Measurements from ENCODE around the gene DHX58. TPM values are rescaled to one million over a fixed set of nuclear protein-coding genes. Genes with fewer than 3 reads are reported as not detected.

Gene DHX58
- total RNA-seq, 1 donor: 12.3 TPM

- H3K4me3 ChIP-seq (ENCODE audit: low read length): no peak overlapping the region
- no peaks in the 10 kb centered on the region for H3K9me3 ChIP-seq (ENCODE audit: low read depth, low read length)
- H3K4me1 ChIP-seq (ENCODE audit: insufficient read depth, low read length): peaks cover 16% of the 10 kb centered on the region
- no peaks in the 10 kb centered on the region for H3K27me3 ChIP-seq (ENCODE audit: insufficient read depth, low read length)
Measured at GRCh38 chr17:42062681-42063080, 49.8 kb downstream of the DHX58 start.

DNA sequence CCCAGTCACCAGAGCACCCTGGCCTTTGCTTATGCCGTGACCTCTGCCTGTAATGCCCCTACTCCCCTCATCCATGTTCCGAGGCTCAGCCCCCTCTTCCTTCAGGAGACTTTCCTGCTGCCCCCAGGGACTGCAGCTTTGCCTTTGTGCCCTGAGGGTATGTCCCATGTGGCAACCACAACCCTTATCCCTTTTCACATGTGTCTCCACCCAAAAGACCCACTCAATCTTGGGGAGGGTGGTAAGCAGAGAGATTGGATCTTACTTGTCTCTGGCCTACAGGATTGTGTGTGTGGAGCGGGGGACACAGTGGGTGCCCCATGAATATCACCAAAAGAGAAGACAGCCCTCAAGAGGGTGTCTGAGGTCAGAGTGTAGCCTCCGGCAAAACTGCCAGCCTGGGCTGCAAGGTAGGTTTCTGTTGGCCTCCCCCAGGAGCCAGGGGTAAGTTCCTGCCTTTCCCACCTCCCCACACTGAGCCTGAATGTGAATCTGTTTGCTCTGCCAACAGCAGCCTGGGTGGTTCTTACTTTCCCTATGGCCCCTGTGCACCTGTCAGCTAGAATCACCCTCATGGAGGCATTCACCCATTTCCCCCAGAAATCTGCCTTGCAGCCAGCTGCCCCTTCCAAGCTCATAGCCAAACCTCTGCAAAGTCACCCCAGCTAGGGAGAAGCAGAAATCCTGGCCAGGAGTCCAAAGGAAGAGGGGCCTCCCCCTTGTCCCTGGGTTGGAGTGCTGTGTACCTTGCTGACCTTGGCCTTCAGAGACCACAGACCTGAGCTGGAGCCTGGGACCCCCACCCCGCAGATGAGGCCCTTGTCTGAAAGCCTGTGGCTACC lies 50.6 kb downstream of the DHX58 start:
- H3K4me3 ChIP-seq (ENCODE audit: low read length): no peak overlapping the region
- no peaks in the 10 kb centered on the region for H3K9me3 ChIP-seq (ENCODE audit: low read depth, low read length)
- peaks cover 16% of the 10 kb centered on the region for H3K4me1 ChIP-seq (ENCODE audit: insufficient read depth, low read length)
- H3K27me3 ChIP-seq (ENCODE audit: insufficient read depth, low read length): no peaks in the 10 kb centered on the region

DNA sequence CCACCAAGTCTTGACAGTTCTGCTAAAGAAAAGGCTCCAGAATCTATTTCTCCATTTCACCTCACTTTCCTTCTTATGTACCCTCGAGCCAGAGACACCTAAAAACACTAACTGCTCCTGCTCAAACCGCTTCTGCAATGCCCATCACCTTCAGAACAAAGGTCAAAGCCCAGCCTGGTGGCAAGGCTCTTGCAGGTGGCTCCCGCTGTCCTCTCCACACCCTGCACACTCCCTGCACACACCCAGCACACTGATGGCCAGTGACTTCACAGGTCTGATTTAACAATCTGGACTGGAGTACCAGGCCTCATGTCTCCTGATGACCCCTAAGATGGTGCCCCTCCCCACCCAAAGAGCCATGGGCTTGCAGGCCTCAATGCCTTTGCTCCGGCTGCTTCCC lies 52.3 kb downstream of the DHX58 start:
- H3K27me3 ChIP-seq (ENCODE audit: insufficient read depth, low read length): no peaks in the 10 kb centered on the region
- H3K4me1 ChIP-seq (ENCODE audit: insufficient read depth, low read length): peaks cover 12% of the 10 kb centered on the region
- no peak overlapping the region for H3K4me3 ChIP-seq (ENCODE audit: low read length)
- H3K9me3 ChIP-seq (ENCODE audit: low read depth, low read length): no peaks in the 10 kb centered on the region

GRCh38 chr17:42059815-42060214 lies 52.7 kb downstream of the DHX58 start:
- no peaks in the 10 kb centered on the region for H3K9me3 ChIP-seq (ENCODE audit: low read depth, low read length)
- H3K4me1 ChIP-seq (ENCODE audit: insufficient read depth, low read length): peaks cover 12% of the 10 kb centered on the region
- no peak overlapping the region for H3K4me3 ChIP-seq (ENCODE audit: low read length)
- H3K27me3 ChIP-seq (ENCODE audit: insufficient read depth, low read length): no peaks in the 10 kb centered on the region

DNA sequence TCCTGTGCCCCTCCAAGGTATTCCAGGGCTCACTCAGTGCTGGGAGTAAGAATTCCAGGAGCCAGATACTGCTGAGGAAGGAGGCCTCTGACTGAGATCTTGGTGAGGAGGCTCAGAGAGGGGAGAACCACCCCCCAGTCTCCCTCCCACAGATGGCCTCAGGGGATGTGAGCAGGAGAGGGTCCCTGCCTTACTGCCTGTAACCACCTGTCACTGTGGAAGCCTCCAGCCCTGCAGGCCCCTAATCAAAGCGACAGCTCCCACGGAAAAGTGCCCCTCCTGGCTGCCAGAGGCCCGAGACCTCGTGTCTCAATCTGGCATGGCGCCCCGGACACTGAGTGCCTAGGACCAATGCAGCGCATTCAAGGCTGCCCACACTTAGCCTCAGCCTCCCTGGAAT lies 54.5 kb downstream of the DHX58 start:
- no peaks in the 10 kb centered on the region for H3K9me3 ChIP-seq (ENCODE audit: low read depth, low read length)
- no peaks in the 10 kb centered on the region for H3K4me1 ChIP-seq (ENCODE audit: insufficient read depth, low read length)
- H3K4me3 ChIP-seq (ENCODE audit: low read length): no peak overlapping the region
- no peaks in the 10 kb centered on the region for H3K27me3 ChIP-seq (ENCODE audit: insufficient read depth, low read length)

GRCh38 chr17:42056635-42057034 lies 55.9 kb downstream of the DHX58 start:
- H3K4me1 ChIP-seq (ENCODE audit: insufficient read depth, low read length): no peaks in the 10 kb centered on the region
- H3K4me3 ChIP-seq (ENCODE audit: low read length): no peak overlapping the region
- H3K9me3 ChIP-seq (ENCODE audit: low read depth, low read length): no peaks in the 10 kb centered on the region
- no peaks in the 10 kb centered on the region for H3K27me3 ChIP-seq (ENCODE audit: insufficient read depth, low read length)

- peaks cover 3% of the 10 kb centered on the region for H3K4me1 ChIP-seq (ENCODE audit: insufficient read depth, low read length)
- peaks cover 2% of the 10 kb centered on the region for H3K27me3 ChIP-seq (ENCODE audit: insufficient read depth, low read length)
- no peak overlapping the region for H3K4me3 ChIP-seq (ENCODE audit: low read length)
- no peaks in the 10 kb centered on the region for H3K9me3 ChIP-seq (ENCODE audit: low read depth, low read length)
Measured at GRCh38 chr17:42055496-42055895, 57.0 kb downstream of the DHX58 start.

GRCh38 chr17:42055027-42055426 lies 57.5 kb downstream of the DHX58 start:
- H3K4me3 ChIP-seq (ENCODE audit: low read length): no peak overlapping the region
- H3K4me1 ChIP-seq (ENCODE audit: insufficient read depth, low read length): peaks cover 5% of the 10 kb centered on the region
- peaks cover 2% of the 10 kb centered on the region for H3K27me3 ChIP-seq (ENCODE audit: insufficient read depth, low read length)
- H3K9me3 ChIP-seq (ENCODE audit: low read depth, low read length): no peaks in the 10 kb centered on the region

DNA sequence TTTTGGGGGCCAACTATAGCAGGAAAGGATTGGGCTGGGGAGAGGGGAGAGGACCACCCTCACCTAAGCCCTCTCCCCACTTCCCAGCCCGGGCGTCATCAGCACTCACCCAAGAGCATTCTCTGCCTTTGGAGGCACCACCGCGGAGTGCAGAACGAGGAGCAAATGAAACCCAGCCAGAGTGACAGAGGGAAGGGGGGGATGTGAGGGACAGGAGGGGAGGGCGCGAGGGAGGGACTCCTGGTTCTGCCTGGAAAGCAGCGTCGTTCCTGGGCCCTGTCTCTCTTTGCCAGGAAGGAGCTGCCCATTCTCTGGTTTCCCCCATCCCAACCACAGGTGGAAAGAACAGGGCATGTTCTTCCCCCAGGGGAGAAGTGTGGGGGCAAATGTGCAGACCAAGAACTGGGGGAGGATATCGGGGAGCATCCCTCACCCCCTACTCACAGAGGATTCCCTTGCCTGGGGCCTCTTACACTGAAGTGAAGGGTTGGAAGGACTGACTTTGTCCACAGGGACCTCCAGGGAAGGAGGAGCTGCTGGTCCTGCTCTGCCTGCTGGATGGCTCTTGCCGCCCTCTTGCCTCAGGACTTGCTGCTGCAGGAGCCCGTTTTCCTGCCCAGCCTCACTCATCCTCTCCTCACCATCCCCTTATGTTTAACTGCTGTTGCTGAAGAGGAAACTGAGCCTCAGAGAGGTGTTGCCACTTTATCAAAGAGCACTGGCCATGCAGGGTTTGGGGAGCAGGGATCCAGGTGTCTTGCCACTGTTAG lies 58.6 kb downstream of the DHX58 start:
- H3K4me1 ChIP-seq (ENCODE audit: insufficient read depth, low read length): peaks cover 9% of the 10 kb centered on the region
- no peak overlapping the region for H3K4me3 ChIP-seq (ENCODE audit: low read length)
- peaks cover 5% of the 10 kb centered on the region for H3K27me3 ChIP-seq (ENCODE audit: insufficient read depth, low read length)
- no peaks in the 10 kb centered on the region for H3K9me3 ChIP-seq (ENCODE audit: low read depth, low read length)

DNA sequence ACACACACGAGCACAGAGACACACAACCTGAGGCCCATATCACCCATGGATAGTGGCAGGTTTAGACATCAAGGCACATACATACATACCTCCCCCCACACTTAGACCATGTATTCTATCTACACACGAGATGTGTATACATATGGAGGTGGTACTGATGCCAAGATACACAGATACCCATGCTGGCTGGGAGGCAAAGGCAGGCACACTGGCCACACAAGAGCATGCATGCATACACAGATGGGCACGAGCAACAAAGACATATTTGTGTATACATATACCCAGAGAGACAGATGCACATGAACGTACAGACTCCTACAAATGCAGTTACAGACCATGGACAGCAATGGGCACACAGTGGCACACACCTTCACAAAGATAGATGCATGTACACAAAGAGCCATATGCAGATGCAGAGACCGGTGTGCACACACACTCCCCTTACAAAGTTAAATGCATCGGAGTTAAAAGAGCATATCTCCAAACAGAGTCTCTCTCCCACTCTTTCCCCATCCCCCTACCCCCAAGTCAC lies 60.1 kb downstream of the DHX58 start:
- Histone ChIP-seq H3K4me3 (ENCODE audit: low read length) (no peak overlapping the region), H3K4me1 (ENCODE audit: insufficient read depth, low read length) (peaks cover 9% of the 10 kb centered on the region), H3K9me3 (ENCODE audit: low read depth, low read length) (no peaks in the 10 kb centered on the region), H3K27me3 (ENCODE audit: insufficient read depth, low read length) (peaks cover 5% of the 10 kb centered on the region)

DNA sequence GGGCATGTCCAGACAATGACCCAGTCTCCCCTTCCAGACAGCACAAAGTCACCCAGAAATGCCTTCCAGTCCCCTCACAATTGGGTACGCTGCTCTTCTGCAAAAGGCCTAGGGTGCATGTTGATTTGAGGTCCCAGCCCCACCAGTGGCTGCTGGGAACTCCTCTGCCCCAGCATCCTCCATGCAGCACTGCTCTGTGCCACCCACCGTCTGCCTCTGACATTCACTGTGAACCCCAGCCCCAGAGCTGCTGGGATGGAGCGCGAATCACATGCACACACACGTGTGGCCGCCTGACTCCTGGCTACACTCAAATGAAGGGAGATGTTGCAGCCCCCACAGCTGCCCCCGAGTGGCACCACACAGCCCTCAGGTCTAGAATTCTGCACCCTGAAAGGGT lies 60.9 kb downstream of the DHX58 start:
- H3K27me3 ChIP-seq (ENCODE audit: insufficient read depth, low read length): peaks cover 5% of the 10 kb centered on the region
- H3K4me1 ChIP-seq (ENCODE audit: insufficient read depth, low read length): peaks cover 9% of the 10 kb centered on the region
- no peak overlapping the region for H3K4me3 ChIP-seq (ENCODE audit: low read length)
- H3K9me3 ChIP-seq (ENCODE audit: low read depth, low read length): no peaks in the 10 kb centered on the region

Other genes starting within 250 kb of the DHX58 start
- gene KLHL11, start 247.3 kb downstream of the DHX58 start, total RNA-seq: 60.7 TPM
- gene ACLY, start 193.8 kb downstream of the DHX58 start, total RNA-seq: 23.8 TPM
- gene ODAD4, start 182.1 kb downstream of the DHX58 start, total RNA-seq: not detected
- 16.7 TPM for gene CNP, start 145.9 kb downstream of the DHX58 start, total RNA-seq
- gene DNAJC7, start 95.3 kb downstream of the DHX58 start, total RNA-seq: 110 TPM
- gene NKIRAS2, start 92.6 kb downstream of the DHX58 start, total RNA-seq: 21.5 TPM
- gene C17orf113, start 62.1 kb downstream of the DHX58 start, total RNA-seq: 0.21 TPM
- gene ZNF385C, start 14.2 kb downstream of the DHX58 start, total RNA-seq: 0.10 TPM
- 12.4 TPM for gene KAT2A, start 8.7 kb upstream of the DHX58 start, total RNA-seq
- not detected for gene HSPB9, start 10.1 kb upstream of the DHX58 start, total RNA-seq
- gene RAB5C, start 42.3 kb upstream of the DHX58 start, total RNA-seq: 106 TPM
- gene KCNH4, start 68.4 kb upstream of the DHX58 start, total RNA-seq: under 0.01 TPM
- not detected for gene HCRT, start 72.7 kb upstream of the DHX58 start, total RNA-seq
- gene GHDC, start 81.8 kb upstream of the DHX58 start, total RNA-seq: 9.9 TPM
- 60.2 TPM for gene STAT5B, start 163.7 kb upstream of the DHX58 start, total RNA-seq
- 117 TPM for gene STAT5A, start 175.8 kb upstream of the DHX58 start, total RNA-seq